SU-DHL-6 (cell line): ENCODE measurements around the gene NXPH4.

Experiments used
- EZH2phosphoT487 ChIP-seq: fragments of 200-600 bp; sonication (generic), shearing (Covaris generic); conservative IDR thresholded peaks from 2 replicates; pipeline ENCODE4 v1.6.1; 2018; ENCODE audit warnings: mild to moderate bottlenecking, antibody characterized with exemption, low read length, moderate library complexity, mixed read lengths
- TF ChIP-seq, protein P1 (sequence below): fragments of 200-600 bp; sonication (generic); IDR thresholded peaks from one replicate; pipeline ENCODE4 v1.5.1; 2017; ENCODE audit warnings: antibody characterized with exemption, mild to moderate bottlenecking, low read length, moderate library complexity; ENCODE audit not compliant: insufficient read depth, poor library complexity, severe bottlenecking

DNA sequence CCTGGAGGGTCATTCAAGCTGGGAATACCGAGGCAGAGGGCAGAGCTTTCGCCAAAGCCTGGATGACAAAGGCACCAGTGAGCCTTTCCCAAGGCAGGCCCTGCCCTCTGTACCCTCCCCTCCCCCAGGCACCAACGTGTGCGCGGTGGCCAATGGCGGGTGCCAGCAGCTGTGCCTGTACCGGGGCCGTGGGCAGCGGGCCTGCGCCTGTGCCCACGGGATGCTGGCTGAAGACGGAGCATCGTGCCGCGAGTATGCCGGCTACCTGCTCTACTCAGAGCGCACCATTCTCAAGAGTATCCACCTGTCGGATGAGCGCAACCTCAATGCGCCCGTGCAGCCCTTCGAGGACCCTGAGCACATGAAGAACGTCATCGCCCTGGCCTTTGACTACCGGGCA is 31.2 kb upstream of the NXPH4 start:
- TF ChIP-seq, protein P1, sequence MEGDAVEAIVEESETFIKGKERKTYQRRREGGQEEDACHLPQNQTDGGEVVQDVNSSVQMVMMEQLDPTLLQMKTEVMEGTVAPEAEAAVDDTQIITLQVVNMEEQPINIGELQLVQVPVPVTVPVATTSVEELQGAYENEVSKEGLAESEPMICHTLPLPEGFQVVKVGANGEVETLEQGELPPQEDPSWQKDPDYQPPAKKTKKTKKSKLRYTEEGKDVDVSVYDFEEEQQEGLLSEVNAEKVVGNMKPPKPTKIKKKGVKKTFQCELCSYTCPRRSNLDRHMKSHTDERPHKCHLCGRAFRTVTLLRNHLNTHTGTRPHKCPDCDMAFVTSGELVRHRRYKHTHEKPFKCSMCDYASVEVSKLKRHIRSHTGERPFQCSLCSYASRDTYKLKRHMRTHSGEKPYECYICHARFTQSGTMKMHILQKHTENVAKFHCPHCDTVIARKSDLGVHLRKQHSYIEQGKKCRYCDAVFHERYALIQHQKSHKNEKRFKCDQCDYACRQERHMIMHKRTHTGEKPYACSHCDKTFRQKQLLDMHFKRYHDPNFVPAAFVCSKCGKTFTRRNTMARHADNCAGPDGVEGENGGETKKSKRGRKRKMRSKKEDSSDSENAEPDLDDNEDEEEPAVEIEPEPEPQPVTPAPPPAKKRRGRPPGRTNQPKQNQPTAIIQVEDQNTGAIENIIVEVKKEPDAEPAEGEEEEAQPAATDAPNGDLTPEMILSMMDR: no peak
- TF ChIP-seq EZH2phosphoT487: no peak
